ENCODE measurements around the gene ZDHHC1.
"Not testable (repeated sequence)": the region's sequence is repeated elsewhere in the genome, so short reads cannot be mapped to it uniquely, and the experiment has no call there.

The ZDHHC1 gene

DNA sequence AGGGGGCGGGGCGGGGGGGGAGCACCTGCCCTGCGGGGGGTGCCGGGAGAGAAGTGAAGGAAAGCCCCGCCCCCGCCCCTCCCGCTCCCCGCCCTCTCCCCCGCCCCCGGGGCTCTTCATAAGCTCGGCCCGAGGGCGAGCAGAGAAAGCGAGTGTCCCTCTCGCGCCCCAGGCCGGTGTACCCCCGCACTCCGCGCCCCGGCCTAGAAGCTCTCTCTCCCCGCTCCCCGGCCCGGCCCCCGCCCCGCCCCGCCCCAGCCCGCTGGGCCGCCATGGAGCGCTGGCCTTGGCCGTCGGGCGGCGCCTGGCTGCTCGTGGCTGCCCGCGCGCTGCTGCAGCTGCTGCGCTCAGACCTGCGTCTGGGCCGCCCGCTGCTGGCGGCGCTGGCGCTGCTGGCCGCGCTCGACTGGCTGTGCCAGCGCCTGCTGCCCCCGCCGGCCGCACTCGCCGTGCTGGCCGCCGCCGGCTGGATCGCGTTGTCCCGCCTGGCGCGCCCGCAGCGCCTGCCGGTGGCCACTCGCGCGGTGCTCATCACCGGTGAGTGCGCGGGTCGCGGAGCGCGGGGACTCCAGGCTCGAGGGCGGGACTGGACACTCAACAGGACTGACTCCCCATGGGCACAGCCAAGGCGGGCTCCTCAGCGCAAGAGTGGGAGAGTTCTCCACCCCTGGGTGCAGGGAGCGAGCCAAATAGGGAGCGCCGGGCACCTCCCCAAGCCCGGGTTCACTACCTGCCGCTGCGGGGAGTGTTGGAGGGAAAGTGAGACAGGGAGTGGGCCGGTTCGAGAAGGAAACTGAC, 14.9 kb upstream of the ZDHHC1 start, which contains the start of gene HSD11B2:
Gene HSD11B2, plus strand, starts transcription at position 145 of the 798 bp plus-strand sequence. Its CDS starts 128 bp downstream, at position 273.
- no peak for DNase-seq (ENCODE audit: low read depth in 2 of 2)

DNA sequence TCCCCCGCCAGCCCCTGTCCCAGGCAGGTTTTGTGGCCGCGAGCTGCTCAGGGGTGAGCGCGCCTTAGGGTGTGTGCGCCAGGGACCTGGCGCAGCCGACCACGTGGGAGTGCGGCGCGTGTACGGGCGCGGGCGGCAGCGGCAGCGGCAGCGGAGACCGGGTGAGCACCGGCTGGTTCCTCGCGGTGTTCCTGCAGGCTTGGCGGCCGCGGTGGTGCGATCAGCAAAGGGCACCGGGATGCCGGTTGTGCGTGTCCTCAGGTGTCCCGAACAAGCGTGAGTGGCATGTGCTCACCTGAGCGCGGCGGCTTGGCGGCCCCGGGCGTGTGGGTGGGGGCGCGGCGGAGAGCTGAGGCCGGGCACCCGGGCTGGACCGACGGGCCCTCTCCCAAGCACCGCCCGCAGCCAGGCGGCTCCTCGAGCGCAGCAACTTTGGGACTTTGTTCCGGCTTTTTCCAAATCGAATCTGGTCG, 14.3 kb upstream of the ZDHHC1 start:
- no peak for DNase-seq (ENCODE audit: low read depth in 2 of 2)

DNA sequence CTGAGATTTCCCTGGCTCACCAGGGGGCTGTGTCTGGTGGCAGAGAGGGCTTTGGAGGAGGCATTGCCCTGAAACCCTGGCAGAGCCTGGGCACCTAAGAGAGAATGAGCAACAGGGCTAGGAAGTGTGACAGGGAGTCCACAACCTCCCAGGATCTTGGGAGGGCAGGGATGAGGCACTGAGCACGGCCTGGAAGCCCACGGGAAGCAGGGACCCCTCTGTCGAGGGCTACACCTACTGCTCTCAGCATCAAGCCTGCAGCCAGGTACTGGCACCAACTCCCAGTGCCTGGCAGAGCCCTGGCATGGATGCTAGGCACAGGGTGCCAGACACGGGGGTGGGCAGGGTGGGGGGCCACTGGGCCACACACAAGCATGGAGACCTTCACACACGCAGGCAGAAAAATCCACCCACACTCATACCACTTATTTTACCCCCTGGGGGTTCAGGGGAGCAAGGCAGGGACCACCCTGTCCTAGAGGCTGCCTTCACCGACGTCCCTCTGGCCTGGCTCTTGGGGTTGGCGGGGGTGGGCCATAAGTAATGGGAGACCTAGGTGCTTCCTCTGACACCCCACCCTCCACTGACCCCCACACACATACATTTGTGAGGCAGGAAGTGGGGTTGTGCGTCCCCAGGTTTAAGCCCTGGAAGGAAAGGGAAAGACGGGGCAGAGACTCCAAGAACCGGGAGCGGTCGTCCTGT, 13.7 kb upstream of the ZDHHC1 start:
- no peak for DNase-seq (ENCODE audit: low read depth in 2 of 2)

DNA sequence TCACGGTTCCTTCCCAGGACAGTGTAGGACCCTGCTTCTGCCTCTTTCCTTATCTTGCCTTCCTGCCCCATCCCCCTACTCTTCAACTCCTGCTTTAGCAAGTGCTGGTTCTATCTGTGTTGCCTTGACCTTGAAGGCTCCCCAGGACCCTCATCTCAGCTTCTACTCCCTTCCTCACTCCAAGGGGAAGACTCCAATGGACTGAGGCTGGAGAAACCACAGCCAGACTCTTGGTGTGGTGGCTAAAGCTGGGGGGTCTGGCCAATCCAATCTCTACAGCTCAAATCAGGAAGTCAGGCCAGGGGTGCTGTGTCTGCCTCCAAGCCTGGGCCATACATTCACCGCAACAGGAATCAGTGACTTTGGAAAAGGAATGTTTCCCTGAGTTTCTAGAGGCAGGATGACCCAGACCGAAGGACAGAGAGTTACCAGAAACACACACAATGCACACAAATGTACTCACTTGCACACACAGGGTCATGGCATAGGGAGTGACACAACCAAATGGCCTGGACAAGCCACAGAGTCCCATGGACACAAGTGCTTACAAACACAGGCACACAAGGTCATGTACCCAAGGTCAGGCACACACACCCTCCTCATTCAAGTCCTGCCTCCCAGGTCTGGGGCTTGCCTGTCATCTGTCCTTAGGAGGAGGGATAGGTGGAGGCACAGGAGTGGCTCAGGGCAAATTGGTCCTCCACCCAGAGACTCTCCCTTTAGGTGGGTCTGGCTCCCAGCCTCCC, 12.9 kb upstream of the ZDHHC1 start:
- no peak for DNase-seq (ENCODE audit: low read depth in 2 of 2)

DNA sequence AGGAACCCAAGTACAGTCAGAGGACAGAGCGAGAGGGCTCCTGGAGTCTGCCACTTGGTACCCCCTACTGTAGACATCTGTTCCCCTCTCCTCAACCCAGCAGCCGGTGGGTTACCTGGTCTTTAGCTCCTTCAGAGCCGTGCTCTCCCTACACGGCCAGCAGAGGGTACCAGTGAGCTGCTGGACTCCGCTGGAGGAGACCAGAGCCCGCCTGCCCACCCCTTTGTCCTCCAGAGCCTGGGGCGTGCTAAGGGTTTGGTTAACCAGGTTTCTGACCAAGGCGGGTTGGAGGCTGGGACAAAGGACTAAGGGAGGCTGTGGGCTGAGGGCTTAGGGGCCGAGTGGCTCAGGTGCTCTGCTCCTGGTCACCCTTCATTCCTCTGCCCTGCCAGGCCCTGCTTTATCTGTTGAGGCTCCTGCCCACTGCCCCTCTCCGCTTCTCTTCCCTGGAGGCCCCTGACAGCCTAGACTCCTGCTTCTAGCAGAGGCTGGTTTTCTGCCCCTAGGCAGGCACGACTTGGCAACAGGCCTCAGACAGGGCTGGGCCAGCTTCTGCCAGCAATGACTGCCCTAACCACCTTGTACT, 12.0 kb upstream of the ZDHHC1 start:
- DNase-seq (ENCODE audit: low read depth in 2 of 2), result peak; percentile 12 to 35

DNA sequence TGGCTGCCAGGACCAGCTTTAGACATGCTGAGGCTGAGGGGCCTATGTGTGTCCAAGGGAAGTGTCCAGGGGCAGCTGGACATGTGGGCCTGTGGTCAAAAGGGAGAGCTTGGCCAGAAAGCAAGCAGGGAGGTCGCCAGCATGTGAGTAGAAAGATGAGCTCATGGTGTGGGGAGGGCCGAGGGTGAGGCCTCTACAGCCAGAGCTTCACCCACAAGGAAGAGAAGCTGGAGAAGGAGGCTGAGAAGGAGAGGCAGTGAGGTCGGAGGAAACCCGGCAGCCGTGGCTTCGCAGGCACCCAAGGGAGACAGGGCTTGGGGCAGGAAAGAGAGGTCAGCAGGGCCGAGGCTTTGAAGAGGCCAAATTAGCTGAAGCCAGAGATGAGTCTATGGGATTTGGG, 10.7 kb upstream of the ZDHHC1 start:
- no peak for DNase-seq (ENCODE audit: low read depth in 2 of 2)

DNA sequence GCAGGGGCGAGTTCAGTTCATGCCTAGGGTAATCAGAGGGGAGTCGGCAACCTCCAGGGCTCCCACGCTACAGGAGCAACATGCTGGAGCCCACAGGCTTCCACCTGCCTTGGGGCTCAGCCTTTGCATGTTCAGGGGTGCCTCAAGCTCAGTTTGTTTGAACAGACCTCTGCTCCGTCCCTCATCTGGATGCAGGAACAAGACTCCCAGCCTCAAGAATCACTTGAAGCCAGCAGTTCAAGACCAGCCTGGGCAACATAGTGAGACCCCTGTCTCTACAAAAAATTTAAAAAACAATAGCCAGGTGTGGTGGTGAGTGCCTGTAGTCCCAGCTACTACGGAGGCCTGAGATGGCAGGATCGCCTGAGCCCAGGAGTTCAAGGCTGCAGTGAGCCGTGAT, 9.7 kb upstream of the ZDHHC1 start:
- no peak for DNase-seq (ENCODE audit: low read depth in 2 of 2)

DNA sequence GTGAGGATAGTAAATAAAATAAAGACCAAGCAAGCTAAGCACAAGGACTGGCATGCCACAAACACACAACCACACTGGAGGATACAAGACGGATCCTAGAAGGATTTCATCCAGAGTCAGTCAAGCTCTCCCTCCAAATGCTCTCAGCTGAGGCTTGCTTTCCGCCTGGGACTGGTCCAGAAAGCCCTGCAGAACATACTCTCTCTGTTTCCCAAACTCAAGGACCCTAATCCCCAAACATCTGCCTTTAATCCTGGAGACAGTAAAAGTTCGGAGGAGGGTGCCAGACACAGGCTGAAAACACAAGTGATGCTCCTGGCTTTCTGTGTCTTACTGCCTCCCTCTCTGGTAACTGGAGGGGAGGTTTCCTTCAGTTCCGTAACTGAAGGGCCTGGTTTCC, 9.3 kb upstream of the ZDHHC1 start:
- no peak for DNase-seq (ENCODE audit: low read depth in 2 of 2)

DNA sequence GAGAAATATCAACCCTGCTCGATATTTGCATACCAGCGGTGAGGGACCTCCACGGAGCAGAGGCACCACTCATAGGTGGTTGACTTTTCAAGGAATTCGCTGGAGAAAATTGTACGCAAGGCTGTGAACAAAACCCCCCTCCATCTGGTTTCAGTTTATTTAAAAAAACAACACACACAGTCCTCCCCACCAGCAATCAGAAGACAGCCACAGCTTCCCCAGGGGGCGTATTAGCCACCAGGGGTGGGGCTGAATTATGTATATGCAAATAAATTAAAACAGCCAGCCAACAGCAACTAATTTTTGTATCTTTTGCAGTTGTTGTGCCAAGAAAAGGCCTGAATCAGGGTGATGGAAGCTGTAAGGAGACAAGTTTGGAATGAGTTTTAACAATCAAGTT, 8.8 kb upstream of the ZDHHC1 start:
- DNase-seq (ENCODE audit: low read depth in 2 of 2), result no peak

DNA sequence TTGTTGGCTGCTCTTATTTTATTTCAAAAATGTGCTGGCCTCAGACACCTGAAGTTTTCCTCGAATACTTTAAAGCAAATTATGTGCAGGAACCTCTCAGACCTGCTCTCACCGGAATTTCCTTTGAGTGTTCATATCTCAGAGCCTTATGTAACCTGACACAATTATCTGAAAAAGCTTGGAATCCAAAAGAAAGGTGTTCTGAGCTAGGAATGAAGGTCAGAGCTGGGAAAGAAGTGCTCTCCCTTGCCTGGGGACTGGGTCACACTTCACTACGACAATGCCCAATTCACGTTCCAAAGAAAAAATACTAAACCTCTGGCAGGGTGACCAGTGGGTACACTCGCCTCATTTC, 8.0 kb upstream of the ZDHHC1 start:
- DNase-seq (ENCODE audit: low read depth in 2 of 2), result no peak

DNA sequence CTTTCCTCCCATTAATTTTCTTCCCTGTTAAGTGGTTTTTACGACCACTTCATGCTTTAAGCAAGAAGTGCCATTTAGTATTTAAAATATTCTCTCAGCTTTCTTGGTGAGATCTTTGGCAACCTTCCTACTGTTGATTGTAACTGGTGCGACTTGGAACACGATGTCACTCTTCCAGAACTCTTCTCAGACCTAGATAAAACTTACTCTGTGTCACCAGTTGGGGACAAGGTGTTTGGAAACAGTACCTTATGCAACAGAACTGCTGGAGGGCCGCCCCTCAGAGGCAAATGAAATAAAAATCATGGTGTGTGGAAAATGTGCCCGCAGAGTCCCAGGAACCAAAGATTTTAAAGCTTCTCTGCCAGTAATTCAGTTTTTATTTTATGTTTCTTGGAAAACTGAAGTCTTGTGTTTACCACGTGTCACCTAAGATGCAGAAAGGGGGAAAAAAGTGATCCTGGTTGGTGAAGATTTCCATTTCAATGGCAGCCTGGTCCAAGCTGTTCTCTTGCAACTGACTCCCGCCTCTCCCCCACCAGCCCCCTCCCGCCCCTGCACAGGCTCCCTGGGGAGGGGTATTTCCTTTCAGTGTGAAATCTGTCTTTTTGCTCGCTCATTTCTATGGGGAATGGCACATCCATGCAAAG, 7.5 kb upstream of the ZDHHC1 start:
- no peak for DNase-seq (ENCODE audit: low read depth in 2 of 2)

DNA sequence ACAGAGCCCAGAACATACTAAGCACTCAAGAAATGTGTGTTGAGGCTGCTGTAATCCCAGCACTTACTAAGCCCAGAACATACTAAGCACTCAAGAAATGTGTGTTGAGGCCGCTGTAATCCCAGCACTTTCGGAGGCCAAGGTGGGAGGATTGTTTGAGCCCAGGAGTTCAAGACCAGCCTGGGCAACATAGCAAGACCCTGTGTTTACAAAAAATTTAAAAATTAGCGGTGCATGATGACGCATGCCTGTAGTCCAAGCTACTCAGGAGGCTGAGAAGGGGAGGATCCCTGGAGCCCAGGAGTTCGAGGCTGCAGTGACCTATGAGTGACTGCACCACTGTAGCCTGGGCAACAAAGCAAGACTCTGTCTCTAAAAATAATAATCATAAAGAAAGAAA, 6.7 kb upstream of the ZDHHC1 start:
- DNase-seq (ENCODE audit: low read depth in 2 of 2), result no peak

DNA sequence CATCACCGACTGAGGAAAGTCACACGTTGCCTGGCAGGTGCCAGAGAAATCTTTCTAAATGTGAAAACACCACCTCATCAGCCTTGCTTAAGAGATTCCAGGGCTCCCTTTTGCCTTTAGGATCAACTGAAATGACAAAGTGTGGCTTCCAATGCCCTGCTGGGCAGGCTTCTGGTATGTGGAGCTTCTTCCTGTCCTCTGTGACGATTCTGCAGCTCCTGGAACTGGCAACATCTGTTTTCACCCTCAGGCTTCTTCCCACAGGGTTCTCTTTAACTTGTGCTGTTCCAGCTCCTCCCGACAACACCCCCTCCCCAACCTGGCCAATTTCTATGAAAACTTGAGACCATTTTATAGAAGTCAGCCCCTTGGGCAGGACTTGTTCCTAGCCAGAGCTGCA, 4.8 kb upstream of the ZDHHC1 start:
- DNase-seq (ENCODE audit: low read depth in 2 of 2), result no peak

DNA sequence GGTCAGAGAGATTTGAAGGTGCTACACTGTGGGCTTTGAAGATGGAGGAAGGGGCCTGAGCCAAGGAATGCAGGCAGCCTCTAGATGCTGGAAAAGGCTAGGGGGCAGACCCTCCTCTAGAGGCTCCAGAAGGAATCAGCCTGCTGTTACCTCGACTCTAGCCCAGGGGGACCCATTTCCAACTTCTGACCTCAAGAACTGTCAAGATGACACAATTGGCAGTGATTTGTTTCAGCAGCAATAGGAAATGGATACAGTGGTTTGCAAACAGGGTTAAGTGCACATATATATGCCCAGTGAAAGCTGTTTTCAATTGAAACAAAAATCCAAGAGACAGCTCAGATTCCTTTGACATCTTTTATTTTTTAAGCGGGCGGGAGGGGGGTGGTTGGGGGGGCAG, 3.7 kb upstream of the ZDHHC1 start:
- no peak for DNase-seq (ENCODE audit: low read depth in 2 of 2)

DNA sequence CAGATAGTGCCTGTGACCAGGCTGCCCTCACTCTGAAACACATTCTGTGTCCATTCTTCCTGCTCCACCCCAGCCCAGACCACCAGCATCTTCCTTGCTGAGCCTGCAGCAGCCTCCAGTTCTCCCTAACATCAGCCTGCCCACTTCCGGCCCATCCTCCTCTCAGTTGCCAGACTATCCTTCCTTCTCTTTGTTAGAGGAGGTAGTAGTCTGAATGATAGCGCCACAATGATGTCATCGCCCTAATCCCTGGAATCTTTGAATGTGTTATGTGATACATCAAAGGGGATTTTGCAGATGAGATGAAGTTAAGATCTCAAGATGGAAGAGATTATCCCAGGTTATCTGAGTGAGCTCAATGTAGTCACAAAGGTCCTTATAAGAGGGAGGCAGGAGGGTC, 3.2 kb upstream of the ZDHHC1 start:
- no peak for DNase-seq (ENCODE audit: low read depth in 2 of 2)

DNA sequence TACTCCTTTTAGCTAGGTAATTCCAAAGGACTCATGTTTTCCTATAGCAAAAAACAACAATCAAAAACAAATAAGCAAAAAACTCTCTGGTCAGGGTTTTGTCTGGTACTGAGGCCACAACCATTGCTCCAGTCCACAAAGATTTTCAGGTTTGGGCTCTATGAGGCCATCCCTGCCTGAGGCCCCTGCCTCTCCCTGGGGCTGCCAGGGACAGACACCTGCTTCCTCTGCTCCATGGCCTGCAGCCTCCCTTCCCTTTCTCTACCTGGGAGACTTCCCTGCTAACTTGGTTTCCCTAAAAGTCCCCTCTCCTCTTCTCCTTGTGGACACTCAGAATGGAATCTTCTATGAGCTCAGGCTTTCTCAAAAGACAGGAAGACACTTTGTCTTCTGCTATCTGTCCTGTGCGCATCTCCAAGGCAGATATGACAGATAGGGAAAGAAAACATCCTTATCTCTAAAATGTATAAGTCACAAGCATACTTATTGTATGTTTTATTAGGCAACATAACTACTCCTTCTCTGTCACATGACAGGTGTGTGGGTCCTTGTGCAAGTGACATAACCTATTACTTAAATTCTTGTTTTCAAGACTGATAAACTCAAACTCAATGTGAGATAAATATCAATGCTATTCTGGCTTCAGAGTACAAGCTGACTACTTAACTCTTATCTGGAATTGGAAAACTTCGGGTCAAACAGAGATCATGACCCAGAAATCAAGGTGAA, 1.2 kb upstream of the ZDHHC1 start:
- no peak for DNase-seq (ENCODE audit: low read depth in 2 of 2)

DNA sequence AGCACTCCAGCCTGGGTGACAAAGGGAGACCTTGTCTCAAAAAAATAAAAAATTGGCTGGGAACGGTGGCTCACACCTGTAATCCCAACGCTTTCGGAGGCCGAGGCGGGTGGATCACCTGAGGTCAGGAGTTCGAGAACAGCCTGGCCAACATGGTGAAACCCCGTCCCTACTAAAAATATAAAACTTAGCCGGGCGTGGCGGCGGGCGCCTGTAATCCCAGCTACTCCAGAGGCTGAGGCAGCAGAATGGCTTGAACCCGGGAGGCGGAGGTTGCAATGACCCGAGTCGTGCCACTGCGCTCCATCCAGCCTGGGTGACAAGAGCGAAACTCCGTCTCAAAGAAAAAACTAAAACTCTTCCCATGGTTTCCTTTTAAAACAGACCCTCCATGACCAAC, 856 bp downstream of the ZDHHC1 start:
- DNase-seq (ENCODE audit: low read depth in 2 of 2), result not testable (repeated sequence)

DNA sequence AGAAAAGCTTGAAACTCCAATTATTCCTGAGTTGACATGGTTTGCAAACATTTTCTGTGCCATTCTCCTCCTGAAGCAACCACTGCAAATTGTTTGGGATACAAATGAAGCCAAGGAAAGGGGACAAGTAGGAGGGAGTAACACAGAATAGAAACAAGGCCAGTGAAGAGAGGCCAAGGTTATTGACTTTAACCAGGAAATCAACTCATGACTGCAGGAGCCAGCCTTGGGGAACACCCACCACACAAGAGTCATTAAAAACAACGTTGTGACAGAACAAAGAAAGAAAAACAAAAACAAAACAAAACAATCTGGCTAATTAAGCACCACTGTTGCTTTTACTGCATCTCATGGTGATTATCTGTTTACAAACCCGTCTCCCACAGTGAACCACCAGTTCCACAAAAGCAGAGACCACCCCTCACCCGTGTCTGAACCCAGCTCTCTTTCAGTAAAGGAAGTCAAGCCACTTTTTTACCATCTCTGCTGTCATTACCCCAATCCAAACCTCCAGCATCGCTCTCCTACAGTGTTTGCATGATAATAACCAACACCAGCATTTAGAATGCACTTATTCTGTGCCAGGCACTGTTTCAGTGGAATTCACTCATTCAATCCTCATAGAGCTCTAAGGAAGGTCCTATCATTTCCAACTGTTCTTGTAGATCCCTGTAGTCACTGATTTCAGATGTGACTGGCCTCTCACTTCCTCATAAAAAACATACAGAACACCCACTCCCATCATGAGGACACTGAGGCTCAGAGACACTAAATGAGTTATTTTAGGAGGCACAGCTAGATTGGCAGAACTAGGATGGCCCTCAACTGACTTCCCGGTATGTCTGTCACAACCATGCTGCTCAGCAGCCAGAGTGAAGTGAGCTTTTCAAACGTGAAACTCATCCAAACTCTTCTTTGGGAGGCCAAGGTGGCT, 2.0 kb downstream of the ZDHHC1 start:
- DNase-seq (ENCODE audit: low read depth in 2 of 2), result no peak

DNA sequence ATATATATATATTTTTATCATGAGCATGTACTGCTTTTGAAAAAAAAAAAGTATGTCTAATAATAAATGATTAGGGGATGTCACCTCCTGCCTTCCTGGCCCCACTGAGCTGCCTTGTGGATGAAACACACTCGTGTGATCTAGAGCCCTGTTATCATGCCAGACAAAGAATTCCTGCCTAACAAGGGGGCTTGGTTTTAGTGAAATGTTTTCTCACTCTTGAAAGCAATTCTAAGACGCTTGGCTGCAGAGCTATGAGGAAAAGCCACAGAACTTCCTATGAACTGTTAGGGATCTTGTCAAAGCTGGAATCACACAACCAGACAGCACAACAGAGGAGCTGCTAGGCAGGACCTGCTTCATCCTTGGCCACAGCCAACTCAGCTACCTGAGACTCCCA, 4.0 kb downstream of the ZDHHC1 start:
- DNase-seq (ENCODE audit: low read depth in 2 of 2), result no peak

DNA sequence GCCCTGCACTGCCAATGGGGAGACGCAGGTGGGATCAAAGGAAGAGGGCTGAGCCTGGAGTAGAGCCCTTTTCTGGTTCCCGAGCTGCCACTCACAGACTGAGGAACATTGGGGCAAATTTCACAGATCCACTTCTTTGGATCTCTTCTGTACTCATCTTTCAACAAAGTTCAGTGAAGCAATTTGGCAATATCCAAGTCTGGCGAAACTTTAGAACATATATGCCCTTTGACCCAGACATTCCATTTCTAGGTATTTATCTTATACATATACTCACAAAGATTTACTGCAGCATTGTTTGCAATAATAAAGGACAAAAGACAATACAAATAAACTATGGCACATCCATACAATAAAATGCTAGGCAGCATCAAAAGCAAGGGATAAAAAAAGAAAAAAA, 4.9 kb downstream of the ZDHHC1 start:
- no peak for DNase-seq (ENCODE audit: low read depth in 2 of 2)

All from stimulated activated CD8-positive, alpha-beta memory T cell treated with anti-CD3 and anti-CD28 coated beads, Interleukin-2, amount 100 ng/mL, for 1 hour (primary cell).